GM12874 (cell line): Measurements from ENCODE around the gene RNF31.

Experiments used
- TF ChIP-seq, protein P1 (sequence below): IDR thresholded peaks from 2 replicates; pipeline ENCODE4 v1.5.1; 2011; ENCODE audit warnings: low read depth, mild to moderate bottlenecking, control low read depth, low read length, moderate library complexity; ENCODE audit not compliant: insufficient read depth

Gene RNF31

DNA sequence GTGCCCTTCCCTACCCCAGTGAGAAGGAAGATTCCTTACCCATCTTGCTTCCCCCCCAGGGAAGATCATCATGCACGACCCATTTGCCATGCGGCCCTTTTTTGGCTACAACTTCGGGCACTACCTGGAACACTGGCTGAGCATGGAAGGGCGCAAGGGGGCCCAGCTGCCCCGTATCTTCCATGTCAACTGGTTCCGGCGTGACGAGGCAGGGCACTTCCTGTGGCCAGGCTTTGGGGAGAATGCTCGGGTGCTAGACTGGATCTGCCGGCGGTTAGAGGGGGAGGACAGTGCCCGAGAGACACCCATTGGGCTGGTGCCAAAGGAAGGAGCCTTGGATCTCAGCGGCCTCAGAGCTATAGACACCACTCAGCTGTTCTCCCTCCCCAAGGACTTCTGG lies 43.8 kb upstream of the RNF31 start:
- TF ChIP-seq, protein P1, sequence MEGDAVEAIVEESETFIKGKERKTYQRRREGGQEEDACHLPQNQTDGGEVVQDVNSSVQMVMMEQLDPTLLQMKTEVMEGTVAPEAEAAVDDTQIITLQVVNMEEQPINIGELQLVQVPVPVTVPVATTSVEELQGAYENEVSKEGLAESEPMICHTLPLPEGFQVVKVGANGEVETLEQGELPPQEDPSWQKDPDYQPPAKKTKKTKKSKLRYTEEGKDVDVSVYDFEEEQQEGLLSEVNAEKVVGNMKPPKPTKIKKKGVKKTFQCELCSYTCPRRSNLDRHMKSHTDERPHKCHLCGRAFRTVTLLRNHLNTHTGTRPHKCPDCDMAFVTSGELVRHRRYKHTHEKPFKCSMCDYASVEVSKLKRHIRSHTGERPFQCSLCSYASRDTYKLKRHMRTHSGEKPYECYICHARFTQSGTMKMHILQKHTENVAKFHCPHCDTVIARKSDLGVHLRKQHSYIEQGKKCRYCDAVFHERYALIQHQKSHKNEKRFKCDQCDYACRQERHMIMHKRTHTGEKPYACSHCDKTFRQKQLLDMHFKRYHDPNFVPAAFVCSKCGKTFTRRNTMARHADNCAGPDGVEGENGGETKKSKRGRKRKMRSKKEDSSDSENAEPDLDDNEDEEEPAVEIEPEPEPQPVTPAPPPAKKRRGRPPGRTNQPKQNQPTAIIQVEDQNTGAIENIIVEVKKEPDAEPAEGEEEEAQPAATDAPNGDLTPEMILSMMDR = no peak

DNA sequence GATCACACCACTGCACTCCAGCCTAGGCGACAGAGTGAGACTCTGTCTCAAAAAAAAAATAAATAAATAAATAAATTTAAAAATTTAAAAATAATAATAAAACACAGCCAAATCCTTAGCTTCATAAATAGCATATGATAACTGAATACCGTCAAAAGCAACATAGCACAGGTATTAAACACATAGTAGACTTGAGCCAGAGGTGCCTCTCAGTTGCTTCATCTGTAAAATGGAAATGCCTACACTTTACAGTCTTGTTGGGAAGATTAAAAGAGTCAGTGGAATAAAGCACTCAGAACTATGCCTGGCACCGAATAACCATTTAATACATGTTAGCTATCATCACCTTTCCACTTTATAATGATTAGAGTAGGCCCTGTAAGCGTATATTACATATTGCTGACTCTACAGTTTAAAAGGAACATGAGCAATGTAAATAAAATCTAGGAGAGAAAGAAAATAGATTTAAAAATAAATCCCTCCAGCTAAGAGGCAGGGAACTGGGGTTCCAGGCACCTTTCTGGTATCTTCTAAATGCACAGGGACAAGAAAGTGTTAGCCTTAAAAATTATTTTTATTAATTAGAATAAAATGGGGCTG lies 40.5 kb upstream of the RNF31 start:
- TF ChIP-seq, protein P1 = no peak

DNA sequence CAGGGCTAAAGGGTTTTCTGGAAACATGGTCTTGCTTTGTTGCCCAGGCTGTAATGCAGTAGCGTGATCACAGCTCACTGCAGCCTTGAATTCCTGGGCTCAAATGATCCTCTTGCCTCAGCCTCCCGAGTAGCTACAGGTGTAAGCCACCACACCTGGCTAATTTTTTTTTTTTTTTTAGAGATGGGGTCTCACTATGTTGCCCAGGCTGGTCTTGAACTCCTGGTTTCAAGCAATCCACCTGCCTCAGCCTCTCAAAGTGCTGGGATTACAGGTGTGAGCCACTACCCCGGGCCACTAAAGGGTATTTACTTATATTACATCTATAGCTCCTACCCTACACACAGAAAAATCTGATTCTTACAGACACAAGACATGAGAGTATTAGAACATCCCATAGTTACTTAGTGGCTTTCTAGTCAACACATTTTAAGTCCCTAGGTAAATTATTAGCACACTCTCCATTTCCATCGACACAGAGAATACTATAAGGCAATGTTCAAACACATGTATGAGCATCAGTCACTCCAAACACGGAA lies 38.9 kb upstream of the RNF31 start:
- TF ChIP-seq, protein P1 = no peak

DNA sequence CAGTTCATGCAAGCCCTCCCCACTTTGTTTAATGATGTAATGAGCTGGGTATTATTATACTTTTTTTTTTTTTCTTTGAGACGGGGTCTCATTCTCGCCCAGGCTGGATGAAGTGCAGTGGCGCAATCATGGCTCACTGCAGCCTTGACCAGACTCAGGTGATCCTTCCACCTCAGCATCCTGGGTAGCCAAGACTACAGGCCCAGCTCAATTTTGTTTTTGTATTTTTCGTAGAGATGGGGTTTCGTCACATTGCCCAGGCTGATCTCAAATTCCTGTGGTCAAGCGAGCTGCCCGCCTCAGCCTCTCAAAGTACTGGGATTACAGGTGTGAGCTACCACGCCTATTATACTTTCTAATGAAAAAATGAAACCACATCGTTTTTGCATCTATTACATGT lies 37.2 kb upstream of the RNF31 start:
- TF ChIP-seq, protein P1 = no peak

DNA sequence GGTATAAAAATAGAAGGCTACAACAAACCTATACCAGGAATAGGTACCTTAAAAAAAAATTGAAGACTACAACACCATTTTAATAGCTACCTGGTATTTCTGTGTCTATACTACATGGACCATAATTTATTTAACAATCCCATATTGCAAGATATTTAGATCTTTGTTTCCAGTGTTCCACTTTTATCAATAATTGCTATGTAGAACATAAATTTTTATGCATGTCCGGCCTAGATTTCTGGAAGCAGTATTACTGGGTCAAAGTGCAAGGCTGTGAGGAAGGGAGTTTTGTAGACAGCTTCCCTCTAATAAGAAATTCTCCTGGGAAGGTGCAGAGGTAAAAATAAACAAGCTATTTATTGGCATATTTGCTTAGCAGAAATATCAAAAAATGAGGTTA lies 36.8 kb upstream of the RNF31 start:
- TF ChIP-seq, protein P1 = no peak

DNA sequence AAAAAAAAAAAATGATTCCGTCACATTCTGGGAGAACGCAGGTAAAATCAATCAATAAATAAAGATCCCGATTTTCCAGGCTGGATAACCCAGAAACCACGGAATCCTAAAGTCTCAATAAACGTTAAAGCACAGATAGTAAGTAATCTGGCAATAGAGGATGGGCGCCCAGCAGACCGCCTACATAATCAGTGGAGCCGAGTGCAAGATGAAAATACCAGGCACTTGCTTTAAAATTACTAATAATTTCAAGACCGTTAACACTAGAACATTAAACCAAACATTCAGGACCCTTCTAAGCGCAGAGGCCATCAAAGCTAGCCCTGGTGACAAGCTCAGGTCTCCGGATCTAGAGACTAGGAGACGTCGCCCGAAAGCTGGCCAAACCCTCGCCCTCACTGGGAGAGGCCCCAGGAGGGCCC lies 33.9 kb upstream of the RNF31 start:
- TF ChIP-seq, protein P1 = no peak

DNA sequence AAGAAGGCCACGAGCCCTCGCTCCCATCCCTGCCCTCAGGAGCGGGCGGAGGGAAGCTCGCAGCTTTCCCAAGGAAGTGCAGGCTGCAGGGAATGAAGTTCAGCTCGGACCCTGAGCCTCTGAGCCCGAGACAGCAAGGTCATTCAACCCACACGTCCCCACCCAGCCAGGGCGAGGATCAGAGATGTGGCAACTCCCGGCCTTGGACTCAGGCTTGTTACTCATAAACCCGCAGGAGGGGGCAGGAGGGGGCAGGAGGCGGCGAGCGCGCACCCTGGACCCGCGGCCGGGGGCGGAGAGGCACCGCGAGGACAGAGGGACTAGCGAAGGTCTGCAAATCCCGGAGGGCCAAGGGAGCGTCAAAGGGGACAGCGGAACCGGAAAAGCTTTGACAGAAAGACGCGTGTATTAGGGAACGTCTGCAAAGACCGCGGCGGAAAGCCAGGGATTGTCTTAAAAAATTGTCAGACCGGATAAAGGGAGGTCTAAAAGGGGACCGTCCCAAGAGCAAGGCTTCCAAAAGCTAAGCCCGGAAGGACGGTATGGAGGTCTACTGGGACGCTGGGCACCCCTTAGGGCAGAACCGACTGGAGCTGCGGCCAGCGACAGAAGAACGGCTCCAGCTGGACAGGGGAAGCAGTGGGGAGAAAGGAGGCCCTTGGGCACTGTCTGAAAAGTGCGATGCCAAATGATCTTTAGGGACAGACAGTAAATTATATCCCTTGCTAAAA lies 33.3 kb upstream of the RNF31 start:
- TF ChIP-seq, protein P1 = no peak
